AG08395 (cell line): Measurements from ENCODE around the gene PCDH9.
"Not testable (repeated sequence)": the region's sequence is repeated elsewhere in the genome, so short reads cannot be mapped to it uniquely, and the experiment has no call there.

Source experiments
- DNase-seq: peaks from one replicate; pipeline ENCODE4 v3.0.0; 2012; ENCODE audit warnings: mixed read lengths, low spot score

Gene PCDH9

DNA sequence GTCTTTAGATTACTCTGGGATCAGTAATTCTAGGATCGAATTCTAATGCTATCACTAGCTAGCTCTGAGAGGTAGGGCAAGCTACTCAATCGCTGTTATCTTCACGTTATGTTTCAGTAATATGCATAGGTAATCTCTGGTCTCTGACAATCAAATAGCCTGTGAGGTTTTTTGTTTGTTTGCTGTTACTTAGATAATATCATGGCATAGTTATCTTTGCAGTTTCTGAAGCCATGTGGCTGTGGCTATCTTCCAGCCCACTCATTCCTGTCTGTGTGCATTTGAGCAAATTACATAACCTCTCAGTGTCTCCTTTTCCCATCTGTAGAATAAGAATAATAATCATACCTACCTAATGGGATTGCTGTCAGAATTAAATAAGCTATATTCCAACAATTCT lies 330.2 kb downstream of the PCDH9 start:
- DNase-seq: no peak

DNA sequence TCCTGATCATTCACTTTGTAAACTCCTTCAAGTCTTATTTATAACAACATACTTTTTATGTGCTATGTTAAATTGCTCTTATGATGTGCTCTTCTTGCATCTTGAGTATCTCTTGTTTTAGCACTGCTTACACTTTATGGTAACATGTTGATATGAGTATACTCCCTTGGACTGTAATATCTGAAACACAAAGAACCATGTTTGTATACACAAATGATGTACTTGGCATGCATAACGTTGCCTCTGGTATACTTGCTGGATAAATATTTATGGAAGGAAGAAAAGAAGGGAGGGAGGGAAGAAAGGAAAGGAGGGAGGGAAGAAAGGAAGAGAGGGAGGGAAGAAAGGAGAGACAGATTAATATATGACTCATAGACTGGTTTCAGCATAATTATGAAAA lies 333.2 kb downstream of the PCDH9 start:
- no peak for DNase-seq

DNA sequence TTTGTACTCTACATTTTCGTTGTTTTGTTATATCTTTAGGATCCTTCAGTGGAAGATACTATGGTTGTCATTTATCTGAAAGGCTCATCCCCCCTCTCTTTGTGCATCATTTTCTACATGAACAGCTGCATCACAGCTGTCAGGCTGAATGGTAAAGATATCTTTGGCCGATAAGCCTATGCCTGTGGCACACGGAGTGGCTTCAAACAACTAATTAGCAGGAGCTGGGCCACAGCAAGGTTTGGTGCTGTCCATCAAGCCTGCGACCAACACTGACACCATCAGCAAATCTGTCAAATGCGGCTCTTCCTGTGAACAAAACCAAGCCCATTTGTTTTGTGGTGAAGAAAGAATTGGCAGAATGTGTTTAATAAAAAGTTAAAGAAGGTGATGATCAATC lies 334.4 kb downstream of the PCDH9 start:
- DNase-seq: no peak

DNA sequence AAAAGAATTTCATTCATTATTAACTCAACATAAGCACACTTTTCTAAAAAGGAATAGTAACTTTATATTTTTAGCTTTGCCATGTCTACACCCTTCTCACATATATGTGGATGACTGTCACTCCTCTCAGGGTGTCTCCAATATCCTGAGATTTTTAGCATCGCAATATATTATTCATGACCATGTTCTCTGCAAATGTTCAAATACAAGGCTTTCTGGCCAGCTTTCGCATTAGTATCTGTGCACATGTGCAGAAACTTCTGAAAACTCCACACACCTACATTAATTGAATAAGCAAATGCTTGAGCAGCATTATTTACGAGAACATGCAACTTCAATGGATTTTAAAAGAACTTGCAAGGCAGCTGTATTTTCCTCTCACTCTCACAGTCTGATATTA lies 334.8 kb downstream of the PCDH9 start:
- no peak for DNase-seq

DNA sequence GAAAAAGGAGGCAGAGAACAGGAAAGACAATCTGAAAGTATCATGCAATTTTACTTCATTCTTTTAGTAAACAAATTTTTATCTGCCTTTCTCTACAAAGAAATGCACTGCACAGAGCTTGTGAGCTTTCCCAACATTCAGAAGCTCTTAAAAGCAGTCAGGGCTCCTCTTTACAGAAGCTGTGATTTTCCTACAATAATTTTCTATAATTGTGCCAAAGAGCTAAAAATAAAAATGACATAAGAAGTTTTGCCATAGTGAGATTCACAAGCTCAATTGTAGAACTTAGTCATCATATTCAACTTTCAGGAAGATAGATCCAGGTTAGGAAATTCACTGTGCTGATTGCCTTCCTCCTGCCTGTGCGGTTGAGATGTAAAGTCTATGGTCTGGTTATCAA lies 341.4 kb downstream of the PCDH9 start:
- no peak for DNase-seq

DNA sequence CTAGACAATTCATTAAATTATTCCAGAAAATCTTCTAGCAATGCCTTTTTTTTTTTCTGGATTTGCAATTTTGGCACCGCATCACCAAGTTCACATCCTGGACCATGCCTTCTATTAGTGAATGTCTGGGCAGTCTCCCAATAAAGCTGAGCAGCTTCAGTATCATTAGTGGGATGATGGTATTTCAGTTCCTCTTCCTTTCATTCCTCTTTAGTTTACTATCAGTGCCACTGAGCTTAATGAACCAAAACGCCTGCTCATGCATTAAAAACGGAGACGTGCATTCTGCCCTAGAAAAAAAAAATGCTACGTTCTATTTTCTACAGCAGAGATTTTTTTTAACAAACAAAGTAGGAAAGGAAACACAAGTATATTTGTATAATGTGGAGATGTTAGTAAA lies 343.0 kb downstream of the PCDH9 start:
- peak; percentile 2 for DNase-seq

DNA sequence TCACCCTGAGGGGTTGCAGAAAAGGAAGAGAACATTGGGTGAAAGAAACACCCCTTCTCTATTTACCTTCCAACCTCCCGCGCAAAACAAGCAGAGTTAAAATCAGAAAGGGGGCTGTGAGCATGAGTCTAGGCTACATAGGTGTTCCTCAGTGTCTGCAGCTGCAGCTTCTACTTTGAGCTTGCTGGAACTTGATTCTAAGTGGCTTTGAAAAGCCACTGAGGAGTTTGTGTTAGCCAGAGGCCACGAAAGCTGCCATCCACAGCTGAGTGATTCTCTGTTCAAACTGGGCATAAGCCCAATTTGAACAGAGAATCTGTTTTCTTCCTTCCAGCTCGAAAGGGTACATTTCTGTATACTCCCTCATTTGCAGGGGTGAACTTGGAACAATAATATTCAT lies 343.9 kb downstream of the PCDH9 start:
- DNase-seq: no peak

DNA sequence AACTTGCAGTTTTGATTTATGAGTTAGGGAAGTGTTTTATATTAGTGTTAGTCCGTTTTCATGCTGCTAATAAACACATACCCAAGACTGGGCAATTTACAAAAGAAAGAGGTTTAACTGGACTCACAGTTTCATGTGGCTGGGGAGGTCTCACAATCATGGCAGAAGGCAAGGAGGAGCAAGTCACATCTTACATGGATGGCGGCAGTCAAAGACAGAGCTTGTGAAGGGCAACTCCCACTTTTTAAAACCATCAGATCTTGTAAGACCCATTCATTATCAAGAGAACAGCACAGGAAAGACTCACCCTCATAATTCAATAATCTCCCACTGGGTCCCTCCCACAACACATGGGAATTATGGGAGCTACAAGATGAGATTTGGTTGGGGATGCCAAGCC lies 349.0 kb downstream of the PCDH9 start:
- DNase-seq: not testable (repeated sequence)

DNA sequence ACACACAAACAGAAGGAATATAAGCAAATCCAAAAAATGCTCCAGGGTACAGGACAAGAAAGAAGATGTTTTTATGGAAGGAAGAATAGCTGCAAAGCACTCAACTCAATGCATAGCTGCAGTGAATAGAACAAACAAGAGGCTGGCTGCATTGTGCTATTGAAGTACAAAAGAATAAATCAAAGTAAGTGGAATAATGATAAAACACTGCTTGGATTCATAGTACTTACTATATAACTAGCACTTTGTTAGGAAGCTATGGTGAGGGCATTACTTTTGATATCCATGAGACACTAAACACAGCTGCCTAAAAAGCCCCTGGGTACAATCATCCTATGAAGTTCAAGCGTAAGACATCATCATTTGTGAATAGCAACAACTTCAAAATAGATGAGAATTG lies 350.1 kb downstream of the PCDH9 start:
- DNase-seq: no peak

DNA sequence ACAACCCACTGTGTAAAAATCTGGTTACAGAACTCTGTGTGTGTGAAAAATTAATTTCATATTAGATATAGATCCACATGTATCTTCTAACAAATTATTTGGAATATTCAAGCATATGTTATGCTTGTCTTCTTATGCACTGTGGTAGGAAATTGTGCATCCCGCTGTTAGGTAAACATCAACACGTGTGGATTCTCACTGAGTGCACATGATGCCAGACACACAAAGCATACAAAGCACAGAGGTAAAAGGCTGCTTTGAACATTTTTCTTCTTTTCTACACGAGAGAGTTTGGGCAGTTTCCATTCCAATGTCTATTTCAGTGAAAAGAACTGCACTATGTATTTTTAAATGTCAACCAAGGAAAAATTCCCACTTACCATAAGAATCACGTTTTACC lies 354.9 kb downstream of the PCDH9 start:
- DNase-seq: no peak

DNA sequence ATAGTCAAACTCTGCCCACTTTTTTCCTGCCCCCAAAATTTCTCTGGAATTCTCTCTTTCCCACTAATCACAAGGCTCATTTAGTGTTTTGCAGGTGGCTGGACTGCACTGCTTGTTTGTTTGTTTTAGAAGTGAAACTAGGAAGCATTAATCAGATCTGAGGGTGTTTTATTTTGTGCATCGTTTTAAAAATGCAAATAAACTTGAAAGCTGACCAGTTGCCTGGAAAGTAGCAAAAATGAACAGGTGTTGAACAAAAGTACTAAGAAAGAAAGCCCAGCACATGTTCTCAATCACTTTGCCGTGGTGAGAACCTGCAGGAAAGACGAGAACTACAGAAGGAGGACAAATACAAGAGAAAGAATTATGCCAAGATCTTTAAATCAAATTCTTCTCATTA lies 365.5 kb downstream of the PCDH9 start:
- no peak for DNase-seq

DNA sequence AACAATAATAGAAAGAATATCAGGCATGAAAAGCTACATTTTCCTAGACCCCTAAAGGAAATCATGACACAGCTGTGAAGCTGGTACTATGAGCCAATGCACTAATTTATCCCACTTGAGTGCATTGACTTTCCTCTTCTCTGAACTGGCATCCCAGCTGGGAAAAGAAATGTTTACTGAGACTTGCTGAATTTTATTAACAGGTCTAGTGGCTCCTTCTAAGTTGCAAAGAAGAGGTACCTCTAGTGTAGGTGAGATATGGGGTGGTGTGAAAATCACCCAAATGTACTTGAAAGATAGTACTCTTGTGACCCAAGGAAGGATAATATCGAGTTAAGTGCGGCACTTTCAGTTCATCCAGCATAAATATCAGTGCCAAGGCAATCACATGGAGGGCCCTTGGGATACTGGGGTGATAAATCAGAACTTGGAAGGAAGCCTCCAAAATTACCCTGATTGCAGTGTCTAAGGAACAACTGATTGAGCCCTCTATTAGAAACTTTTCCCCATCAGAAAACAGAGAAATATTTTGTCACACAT lies 369.2 kb downstream of the PCDH9 start:
- no peak for DNase-seq

DNA sequence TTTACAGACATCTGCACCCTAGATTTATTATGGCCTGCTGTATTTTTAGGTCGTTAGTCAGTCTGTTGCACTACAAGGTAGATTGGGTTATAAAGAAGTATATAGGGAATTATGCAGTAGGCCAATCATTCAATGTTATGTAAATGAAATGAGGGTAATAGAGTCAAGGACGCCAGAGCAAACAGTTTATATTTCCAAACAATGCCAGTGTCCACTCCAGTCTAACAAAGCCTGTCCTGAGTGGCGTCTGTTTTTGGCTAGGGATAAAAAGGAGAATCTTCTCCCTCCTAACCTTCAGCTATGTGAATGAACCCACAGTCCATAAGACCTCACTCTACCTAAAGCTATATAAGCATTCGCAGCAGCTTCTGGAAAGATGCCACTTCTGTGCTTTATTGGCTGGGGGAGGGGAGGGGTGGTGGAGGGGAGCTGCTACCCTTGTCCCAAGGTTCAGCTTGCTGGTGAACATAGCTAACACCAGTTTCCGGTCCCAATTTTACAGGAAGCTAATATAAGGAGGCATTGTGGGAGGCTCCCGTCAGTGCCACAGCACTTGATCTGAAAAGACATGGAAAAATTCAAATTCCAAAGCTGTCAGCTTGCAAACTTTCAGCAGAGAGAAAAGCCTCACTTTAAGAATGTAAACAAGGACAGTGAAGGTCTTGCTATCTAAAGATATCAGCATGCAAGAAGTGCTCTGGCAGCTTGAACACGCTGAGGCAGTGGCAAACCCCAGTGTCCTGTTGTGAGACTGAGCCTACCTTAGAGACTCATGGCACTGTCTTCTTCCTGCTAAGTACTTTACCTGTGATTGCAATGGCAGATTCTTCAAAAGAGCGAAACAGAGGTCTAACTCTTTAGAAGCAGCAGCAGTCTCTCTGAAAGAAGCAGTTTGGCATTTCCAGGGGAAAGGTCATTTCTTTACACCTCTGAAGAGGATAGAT lies 369.9 kb downstream of the PCDH9 start:
- DNase-seq: no peak

DNA sequence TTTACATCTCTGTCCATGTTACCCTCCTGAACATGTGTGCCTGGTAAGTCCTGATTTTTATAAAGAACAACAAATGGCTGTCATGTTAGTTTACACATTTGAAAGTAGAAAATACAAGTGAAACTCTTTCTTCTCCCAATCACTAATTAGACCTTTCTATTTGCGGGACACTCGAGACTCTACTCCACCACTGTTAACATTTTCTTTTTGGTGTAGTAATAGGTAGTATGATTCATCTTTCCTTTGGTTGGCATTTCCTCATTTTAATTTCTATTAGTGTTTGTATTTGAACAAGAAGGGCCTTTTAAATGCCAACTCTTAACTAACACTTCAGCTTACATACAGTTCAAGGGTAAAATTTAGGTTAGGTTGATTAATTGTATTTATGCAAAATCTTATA lies 371.1 kb downstream of the PCDH9 start:
- DNase-seq: no peak

DNA sequence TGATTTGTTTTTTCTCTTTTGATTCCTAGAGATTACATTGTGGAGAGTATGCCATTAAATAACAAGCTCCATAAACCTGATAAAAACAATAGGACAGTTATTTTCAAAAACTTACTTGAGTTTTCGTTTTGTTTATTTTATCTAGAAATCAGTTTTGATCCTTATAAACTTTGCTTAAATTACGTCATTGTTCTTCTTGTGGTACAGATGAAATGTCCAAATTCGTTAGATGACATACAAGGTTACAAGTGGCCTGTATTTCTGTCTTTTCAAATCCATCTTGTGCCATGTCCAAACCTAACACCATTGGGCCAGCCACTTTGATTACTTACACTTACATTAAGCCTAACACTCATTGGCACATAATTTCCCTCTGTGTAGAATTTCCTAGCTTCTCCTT lies 372.0 kb downstream of the PCDH9 start:
- no peak for DNase-seq

DNA sequence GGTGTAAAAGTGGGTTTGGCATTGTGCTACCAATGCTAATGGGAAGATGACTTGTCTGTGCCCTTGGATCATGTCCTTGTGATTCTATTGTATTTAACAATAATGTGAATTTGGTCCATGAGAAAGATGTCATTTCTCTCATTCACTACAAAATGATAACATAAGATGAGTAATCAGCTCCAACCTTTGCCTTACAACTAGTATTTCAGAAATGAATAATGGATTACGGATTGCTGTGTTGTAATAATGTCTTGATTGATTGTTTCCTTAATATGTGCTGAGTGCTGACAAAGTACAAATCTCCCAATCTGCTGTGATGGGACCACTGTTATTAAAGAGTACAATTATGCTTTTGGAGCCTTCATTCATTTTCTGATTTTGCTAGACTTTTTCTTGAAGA lies 375.0 kb downstream of the PCDH9 start:
- DNase-seq: no peak

DNA sequence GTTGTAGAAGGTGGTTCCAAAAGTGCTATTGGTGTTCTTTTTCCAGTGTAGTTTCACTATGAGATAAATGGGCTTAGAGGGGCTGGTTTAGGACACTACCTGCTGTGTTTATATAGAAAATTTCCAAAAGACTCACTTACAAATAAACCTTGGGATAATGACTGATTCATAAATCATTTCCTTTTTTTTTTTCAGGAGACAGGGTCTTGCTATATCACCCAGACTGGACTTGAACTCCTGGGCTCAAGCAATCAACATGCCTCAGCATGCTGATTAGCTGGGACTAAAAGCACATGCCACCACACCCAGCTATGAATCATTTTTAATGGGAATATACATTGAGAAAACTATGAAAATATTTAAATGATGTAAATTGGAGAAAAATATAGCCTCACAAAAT lies 376.6 kb downstream of the PCDH9 start:
- DNase-seq: no peak

DNA sequence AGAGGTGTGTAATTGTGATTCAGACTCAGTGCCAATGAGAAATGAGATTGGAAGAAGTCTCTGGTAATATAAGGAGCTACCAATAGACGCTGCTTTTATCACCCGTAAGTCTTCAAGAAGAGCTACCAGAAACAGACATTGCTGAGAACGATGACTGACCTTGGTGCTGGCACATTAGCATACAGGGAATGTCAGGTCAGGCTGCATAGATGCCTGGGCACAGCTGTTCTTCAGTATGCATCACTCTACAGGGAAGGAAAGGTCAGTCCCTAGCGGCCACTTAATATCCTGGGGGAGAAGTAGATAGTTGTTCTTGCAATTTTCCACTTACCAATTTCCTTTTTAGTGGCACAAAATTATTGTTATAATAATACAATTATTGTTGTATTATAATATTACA lies 380.4 kb downstream of the PCDH9 start:
- no peak for DNase-seq

DNA sequence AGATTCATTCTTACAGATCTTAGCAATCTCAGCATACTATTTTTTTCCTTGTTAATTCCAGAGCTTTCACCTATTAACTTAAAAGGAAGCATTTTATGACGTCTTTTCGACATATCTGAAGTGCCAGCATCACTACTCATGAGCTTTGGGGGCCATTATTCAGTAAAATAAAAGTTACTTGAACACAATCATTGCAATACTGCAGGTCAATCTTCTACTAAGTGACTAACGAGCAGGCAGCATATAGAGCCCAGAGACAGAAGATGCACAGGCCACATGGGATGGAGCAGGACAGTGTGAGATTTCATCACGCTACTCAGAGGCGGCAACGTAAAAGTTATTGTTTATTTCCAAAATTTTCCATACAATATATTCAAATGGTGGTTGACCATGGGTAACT lies 382.6 kb downstream of the PCDH9 start:
- DNase-seq: no peak

DNA sequence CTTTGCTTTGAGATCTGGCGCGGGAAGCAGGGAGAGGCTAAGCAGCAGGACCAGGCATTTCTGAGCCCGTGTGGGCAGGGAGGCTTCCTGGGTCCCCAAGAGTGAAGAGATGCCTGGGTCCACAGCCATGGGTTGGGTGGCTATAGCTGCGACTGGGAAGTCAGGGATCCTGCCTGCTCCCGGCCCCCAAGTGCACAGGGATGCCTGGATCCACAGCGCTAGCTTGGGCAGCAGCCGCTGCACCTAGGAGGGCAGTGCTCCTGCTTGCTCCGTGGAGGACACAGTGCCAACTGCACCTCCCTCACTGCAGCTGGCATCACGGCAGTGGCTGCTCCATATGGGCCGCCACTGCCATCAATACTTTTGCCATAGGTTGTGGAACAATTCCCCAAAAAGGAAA lies 384.7 kb downstream of the PCDH9 start:
- DNase-seq: no peak

DNA sequence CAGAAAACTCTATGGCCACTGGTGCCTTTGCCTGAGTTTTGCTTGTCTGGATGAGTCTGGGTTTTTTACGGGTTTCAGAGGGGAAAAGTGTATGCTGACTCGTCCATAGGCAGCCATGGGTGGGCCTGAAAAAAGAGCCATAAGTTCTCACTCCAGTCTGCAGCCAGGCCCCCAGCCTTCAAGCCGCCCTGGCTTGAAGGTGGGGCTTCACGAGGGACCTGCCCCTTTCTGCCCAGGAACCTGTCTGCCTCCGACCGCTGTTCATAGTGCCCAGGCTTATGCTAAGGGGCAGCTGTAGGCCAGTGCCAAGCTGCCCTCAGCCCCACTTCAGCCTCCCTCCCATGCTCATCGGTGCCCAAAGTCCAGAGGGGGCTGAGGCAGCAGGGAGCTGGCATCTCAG lies 385.2 kb downstream of the PCDH9 start:
- no peak for DNase-seq

DNA sequence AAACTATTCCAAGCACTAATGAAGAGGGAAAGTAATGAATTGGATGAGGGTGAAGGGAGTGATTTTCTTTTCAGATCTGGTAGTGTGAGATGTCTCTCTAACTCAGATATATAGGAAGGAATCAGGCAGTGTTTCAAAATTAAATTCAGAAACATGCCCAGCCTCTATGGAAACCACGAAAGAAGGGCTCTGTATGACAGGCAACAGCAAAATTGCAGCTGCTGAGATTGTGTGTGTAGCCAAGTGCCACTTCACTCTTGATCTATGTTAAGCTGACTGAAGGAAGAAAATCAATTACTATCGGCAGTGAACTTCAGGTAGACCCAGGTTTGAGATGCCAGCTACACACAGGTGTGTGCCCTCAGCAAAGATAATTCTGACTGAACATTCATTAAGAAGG lies 387.4 kb downstream of the PCDH9 start:
- no peak for DNase-seq

DNA sequence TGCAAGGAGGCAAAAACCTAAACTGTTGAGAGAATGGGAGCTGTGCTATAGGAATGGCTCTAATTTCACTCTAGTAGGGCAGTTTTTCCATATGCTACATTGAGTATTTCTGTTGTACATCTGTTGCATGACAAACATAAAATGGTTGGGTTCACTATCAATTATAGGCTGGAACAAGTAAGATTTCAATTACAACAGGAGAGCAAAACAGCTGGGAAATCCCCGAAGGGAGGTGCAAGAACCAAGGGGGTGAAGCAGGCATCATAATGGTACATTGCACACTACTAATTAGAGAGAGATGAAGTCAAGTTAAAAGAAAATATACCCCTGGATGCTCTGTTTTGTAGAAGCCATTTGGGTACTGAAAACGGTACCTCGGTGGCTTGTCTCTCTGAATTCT lies 389.5 kb downstream of the PCDH9 start:
- DNase-seq: no peak

DNA sequence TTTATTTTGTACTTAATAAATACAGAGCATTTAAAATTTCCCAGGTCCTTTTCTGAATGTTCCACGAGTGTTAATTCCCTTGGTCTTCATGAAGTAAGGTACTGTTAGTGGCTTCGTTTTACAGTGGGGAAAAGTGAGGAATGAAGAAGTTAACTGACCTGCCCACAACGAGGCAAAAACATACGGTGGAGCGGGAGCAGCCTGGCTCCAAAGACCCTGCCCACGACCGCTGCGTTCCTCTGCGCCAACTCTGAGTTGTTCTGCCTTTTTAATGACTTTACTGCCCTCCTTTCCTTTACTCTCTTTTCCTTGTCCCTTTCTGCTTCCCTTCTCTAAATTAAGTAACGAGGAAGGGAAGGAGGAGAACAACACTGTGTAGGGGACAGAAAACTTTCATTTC lies 392.9 kb downstream of the PCDH9 start:
- no peak for DNase-seq
